HG03460 (cell line): ENCODE data around the gene THAP4.
A peak's percentile ranks its signal among the peaks of the same experiment; 100 is the strongest.

ENCODE experiments used
- ATAC-seq: cut with Tn5 transposase; IDR thresholded peaks from one replicate; pipeline ENCODE4 v1.9.1; 2021; ENCODE audit not compliant: unreplicated experiment

The THAP4 gene, protein sequence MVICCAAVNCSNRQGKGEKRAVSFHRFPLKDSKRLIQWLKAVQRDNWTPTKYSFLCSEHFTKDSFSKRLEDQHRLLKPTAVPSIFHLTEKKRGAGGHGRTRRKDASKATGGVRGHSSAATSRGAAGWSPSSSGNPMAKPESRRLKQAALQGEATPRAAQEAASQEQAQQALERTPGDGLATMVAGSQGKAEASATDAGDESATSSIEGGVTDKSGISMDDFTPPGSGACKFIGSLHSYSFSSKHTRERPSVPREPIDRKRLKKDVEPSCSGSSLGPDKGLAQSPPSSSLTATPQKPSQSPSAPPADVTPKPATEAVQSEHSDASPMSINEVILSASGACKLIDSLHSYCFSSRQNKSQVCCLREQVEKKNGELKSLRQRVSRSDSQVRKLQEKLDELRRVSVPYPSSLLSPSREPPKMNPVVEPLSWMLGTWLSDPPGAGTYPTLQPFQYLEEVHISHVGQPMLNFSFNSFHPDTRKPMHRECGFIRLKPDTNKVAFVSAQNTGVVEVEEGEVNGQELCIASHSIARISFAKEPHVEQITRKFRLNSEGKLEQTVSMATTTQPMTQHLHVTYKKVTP

DNA sequence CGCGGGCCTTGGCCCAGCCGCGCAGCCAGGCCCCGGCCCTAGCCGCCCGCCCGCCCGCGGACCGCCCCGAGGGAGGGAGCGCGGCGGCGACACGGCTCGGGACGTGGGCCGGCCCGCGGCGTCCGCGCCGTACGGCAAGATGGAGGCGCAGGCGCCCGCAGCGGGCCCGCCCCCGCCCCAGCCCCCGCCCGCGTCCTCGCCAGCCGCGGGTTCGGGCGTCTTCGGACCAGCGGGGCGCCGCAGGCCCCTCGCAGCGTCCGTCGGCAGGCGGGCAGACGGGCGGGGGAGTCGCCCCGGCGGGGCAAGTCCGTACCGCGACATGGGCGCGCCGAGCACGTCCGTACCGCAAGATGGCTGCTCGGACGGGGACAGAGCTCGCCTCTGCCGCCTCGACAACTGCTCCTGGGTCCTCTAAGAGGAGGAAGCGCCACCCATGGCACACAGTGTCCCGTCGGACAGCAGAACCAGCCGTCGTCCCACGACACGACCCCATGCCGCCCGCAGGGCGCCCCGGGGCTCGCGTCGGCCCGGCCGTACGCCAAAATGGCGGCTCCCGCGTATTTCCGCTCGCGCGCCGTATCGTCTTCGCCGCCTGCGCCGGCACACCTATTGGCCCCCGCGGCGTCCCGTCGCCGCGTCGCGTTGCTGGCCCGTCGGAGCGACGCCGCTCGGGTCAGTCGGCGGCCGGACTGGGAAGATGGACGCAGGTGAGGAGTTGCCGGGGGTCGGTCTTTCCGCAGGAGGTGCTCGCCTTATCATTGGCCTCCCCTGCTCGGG is at the start of gene THAP4, which contains the start of gene ATG4B:
TSS of gene THAP4 (minus strand) at position 141 of the 777 bp plus-strand sequence. CDS start 141 bp downstream, outside the sequence.
TSS of gene ATG4B (plus strand) at position 676 of the 777 bp plus-strand sequence. CDS start at position 698, 22 bp downstream.
- peak; percentile 66 for ATAC-seq

DNA sequence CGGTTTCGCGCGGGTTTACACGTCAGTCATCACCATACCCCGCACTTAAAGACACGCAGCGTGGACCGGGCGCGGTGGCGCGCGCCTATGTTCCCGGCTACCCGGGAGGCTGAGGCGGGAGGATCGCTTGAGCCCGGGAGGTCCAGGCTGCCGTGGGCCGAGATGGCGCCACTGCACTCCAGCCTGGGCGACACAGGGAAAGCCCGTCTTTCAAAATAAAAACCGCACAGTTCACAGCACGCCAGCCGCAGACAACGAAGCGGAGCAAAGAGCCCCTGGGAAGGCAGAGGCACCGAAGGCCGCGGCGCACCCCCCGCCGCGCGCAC is 49.3 kb upstream of the THAP4 start:
- ATAC-seq, result peak; percentile 14

DNA sequence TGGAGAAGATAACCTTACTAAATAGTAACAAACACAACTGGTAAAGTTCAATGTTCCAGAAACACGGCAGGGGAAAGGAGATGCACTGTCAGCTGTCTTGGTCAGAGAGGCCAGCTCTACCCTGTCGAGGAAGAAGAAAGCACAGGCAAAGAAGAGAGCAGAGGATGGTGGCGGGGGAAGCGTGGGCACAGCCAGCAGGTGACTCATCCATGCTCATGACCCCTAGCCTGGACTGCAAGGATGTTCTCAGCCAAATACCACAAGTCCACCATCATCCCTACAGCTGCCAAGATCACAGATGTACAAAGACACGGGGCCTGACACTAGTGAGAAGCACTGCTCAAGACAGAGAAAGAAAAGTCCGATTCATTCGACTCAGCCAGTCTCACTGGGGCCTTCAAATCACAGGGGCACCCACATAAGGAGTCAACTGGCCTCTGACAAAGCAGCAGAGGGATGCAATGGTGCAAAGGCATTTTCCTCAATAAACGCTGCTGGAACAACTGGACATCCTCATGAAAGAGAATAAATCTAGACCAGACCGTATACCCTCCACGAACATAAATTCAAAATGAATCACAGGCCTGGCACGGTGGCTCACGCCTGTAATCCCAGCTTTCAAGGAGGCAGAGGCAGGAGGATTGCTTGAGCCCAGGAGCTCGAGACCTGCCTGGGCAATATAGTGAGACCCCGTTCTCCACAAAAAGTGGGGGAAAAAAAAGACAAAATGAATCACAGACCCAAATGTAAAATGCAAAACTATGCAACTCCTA is 44.1 kb upstream of the THAP4 start:
- no peak for ATAC-seq

DNA sequence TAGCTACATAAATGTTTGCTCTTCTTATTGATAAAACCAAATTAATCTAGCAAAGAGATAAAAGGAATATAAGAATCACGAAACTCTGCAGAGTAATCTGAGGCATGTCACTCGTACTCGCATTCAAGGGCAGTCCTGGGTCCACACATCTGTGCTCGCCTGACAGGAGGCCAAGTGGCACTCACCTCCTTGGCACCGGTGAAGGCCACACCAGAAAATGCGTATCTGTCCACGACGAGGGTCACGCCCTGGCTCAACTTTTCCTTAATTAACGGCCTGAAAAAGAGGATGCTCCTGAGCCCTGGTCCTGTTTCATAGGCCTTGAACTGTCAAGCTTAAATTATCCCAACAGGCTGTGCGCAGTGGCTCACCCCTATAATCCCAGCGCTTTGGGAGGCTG is 43.1 kb upstream of the THAP4 start:
- no peak for ATAC-seq

DNA sequence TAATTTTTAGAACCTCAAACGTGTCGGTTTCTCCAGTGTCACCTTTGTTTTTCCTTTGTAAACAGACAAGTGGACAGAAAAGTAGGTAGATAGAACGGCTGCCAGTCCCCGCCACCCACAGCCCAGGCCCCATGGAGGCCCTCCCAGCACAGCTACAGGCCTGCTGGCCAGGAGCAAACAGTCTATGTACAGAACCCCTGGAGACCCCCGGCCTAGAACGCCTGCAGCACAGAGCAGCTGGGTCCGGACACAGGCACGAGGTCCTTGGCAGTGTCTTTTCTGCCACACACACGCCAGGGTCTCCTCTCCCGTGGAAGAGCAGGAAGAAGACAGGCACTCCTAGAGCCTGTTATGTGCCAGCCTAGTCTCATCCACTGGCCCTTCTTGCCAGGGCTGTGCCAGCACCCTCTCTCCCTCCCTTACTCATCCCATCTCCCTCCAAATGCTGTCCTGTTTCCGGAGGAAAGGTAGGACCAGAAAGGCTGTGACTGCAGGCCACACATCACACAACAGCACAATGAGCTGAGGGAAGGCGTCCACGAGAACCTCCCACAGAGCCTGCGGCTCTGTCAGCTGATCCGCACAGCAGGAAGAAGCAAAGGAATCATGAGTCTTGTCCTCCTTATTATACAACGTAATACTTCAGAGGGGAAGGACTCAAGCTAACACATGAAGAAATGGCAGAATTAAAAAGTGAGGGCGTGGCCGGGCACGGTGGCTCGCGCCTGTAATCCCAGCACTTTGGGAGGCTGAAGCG is 42.0 kb upstream of the THAP4 start:
- no peak for ATAC-seq

DNA sequence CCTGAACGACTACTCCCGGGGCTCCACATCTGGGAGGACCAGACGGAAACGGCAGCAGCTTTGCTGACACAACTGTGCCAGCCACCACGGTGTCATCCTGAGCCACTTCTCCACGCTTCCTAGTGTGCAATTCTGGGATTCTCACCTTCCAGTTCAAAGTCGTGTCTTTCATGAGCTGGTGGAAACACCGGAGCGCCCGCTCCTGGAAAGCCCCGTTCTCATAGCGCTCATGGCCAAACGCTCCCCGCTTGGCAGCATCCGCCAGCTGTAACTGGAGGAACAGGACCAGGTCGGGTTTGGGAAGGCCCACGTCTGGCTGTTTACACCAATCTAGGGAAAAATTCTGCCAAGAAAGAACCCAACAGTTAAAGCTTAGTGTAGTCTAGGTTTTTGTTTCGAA is 41.3 kb upstream of the THAP4 start:
- ATAC-seq, result no peak

DNA sequence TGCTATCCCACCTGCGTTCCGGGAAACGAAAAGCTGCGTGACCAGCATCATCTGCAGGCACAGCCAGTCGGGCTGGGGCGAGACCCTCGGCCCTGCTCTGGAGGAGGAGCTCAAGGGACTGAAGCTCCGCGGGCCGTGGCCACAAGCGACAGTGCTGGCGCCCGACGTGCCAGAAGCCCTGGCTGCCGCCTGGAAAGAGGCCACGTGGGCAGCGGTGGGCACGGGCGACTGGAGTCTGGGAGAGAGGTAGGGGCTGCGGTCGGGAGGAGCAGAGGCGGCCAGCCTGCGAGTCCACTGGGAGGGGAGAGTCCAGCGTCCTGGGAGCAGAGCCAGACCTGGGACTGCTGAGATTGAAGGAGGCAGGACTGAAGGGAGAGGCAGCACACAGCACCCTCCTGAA is 40.4 kb upstream of the THAP4 start:
- ATAC-seq, result no peak

DNA sequence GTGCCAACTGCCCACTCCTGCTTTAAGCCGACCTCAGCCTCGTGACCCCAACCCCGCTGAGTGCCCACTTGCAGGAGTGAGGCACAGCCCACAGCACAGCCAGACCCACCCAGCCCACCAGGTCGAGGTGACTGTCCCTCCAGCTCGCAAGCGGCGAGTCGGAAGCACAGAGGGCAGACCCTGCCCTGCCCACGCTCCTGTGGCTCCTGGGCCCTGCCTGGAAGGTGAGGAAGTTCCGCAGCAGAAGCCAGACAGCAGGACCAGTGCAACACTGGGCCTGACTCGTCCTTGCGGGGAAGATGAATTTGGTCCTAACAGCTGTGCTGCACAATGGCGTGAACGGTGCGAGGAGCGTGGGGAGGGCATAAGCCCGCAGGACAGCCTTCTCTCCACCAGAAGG is 39.7 kb upstream of the THAP4 start:
- no peak for ATAC-seq

DNA sequence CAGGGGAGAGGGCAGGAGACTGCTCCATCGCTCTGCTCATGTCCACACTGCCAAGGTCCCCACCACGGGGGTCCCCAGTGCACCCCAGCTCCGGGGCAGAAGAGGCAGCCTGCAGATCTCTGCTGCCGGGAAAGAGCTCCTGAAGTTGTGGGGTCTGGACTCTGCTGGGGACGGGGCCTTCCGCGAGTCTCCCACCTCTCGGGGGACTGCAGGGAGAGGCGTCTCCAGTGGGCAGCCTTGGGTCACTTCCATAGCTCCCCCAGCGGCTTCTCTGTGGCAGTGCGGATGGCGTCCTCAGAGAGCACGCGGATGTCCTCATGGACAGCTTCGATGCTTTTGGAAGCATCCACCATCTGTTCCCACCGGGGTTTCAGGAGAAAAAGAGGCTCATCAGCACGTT is 38.9 kb upstream of the THAP4 start:
- no peak for ATAC-seq

DNA sequence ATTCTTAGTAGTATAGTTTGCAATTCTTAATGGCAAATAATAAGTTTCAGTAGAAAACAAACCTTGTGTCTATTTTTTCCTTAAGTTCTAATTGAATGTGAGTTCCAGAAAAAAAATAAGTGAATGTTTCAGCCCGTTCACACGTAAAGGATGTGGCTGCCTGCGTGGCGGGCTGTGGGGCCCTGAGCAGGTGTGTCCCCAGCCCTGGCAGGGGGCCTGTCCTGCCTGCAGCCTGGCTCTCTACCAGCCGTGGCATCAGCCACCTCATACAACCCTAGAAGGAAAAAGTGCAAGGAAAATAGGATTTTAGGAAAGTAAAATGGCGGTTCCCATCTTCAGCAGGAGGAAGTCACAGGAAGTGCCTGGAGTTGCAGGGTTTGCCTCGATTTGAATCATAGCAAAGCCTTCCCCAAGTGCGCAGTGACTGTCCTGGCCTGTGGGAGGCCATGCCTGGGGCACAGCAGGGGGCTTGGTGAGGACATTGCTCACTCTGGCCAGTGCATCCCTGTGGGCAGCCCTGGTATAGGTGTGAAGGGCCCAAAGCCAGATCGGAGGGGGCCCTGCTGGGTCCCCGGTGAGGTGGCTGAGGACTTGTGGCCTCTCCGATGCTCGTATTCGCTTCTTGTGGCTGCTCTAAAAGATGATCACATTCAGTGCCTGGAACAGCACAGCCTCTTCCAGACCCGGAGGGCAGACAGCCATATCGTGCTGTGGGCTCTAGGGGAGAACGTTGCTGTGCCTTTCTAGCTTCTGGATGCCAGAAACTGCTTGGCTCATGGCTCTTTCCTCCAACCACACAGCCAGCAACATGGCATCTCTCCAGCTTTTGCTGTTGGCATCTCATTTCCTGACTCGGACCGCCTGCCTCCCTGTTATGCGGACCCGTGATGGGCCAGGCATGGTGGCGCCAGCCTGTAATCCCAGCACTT is 37.1 kb upstream of the THAP4 start:
- ATAC-seq, result no peak

DNA sequence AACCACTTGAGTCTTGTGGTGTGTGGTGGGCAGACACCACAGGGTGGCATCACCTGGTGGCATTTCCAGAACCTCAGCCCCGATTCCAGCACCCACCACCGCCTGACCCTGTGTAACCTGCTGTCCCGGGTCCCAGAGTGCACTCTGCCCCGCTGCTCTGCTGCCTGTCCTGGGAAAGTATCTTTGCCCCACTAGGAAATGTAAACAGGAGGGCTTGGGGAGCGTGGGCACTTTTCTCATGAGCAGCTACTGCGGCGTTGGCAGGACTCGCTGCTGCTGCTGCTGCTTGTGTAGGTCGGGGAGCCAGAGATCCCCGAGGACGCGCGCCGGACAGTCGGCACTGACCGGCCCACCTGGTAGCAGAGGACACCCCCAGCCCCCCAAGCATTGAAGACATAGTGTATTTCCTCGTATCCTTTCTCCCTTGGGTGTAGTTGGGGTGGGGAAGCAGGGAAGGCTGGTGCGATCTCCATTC is 36.3 kb upstream of the THAP4 start:
- ATAC-seq, result no peak

DNA sequence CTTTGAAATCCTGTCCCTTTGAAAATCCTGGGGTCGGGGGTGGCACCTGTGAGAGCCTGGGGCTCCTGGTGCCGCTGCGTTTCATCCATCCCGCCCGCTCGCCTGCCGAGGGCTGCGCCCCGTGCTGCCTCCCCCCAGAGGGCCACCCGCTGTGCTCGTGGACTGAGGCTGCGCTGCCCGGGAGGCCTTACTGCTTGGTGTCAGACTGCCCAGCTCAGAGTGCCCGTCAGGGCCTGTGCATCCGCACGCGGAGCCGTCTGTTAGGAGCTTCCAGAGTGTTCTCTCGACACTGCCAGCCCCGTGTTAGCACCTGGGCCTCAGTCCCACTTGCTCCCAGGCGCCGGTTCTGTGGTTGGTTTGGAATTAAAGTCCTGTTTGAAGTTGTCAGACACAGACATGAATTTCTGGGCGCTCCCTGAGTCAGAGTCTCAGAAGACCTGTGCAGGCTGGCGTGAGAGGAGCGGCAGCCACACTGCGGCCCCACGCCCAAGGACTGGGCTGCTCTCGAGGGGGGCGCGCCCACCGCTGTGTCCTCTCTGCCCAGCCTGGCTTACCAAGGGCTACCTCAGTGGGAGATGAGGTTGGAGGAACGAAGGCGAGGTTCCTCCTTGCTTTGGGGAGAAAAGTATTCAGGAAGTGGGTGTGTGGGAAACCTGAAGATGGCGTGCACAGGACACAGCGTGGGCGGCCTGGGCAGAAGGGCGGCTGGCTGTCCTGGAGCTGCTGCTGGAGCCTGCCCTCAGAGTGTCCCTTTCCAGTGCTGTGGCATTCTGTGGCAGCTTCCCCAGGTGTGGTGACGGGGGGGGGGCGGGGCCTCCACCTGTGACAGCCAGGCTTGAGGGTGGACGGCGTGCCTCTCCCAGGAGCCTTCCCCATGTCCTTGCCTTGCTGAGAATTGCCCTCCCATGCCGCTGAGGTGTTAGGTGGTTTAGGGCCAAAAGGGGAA is 35.6 kb upstream of the THAP4 start:
- ATAC-seq, result no peak

DNA sequence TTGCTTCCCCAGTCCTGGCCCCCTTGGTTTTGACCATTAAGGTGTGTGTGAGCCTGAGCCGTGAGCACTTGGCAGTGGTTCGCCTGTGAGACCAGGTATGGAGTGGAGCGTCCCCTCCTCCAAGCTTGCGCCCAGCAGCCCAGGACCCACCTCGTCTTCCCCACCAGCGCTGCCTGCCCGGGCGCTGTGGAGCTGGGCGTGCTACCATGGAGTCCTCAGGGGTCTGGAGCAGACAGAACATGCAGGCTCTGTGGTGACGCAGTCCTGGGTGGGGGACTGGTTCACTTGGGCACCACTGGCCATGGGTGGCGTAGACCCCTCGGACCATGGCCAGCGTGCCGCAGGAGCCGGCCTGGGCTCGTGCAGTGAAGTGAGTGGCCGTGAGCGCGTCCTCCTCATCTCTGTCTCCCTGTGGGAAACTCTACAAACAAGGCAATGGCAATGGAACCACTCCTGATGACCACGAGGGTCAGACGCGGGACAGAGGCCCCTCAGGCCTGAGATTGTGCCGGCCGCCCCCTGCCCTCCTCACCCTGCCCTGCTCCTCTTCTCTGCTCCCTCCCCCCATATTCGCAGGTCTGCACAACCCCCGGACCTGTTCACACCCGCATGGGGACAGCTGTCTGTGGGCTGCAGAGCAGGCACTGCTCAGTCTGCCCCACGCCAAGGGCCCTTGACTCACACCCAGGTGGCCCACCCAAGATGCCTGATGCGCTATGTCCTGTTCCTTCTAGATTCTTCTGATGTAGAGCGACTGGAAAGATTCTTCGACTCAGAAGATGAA is 34.7 kb upstream of the THAP4 start:
- no peak for ATAC-seq

DNA sequence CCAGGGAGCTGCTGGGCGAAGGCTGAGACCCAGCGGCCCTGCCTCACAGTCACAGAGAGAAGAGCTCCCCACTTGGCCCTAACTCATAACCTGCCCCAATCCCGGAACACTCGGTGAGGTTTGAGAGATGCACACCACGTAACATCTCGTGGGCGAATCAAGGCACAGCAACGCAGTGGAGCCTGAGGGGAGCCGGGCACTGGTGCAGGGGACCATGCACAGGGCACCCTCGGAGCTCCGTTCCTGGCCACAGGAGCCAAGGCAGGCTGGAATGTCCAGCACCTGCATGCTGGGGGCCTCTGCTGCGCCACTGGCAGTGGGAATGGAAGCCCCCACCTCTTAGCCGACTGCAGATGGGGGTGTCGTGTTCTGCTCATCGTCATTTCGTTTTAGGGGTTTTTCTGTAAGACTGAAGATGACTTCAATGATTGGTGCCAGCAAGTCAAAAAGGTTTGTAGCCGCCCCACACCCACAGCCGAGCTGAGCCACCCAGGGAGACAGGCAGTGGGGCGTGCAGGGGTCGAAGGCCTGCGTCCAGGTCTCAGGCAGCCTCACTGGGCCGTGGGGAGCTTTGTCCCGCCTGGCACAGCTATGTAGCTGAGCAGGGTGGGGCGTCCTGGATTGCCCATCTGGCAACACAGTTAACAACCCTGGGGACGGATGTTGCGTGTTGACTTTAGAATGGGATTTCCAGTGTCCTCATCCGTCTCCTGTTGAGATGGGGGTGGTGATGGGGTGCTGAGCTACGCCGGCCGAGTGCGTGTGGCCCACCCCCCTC is 33.6 kb upstream of the THAP4 start:
- ATAC-seq, result no peak

DNA sequence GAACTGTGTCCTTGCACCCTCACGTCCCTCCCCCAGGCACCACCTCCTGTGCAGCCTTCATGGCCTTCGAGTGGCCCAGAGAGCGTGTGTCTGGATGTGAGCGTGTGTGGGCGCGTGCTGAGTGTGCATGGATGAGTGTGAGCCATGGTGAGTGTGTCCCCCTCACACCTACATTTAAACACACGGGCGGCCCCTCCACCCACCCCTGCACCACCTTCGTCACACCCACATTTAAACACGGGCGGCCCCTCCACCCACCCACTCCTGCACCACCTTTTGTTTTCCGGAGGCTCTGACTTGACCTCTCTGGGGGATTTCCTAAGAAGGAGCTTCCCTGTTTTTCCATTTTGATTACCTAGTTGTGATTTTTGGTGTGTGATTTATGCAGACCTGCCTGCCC is 31.9 kb upstream of the THAP4 start:
- ATAC-seq, result no peak

DNA sequence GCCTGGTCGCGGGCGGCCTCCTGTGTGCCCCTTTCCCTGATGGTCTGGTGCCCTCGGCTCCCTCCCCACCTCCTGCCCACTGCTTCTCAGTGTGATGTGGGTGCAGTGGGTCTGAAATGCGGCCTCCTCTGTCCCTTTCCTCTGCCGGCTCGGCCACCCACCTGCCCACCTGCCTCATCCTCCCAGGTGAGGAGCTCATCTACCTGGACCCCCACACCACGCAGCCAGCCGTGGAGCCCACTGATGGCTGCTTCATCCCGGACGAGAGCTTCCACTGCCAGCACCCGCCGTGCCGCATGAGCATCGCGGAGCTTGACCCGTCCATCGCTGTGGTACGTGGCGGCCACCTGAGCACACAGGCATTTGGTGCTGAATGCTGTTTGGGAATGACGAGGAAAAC is 31.4 kb upstream of the THAP4 start:
- ATAC-seq, result no peak
